Esophagus squamous epithelium (tissue), 5 donors: ENCODE measurements around the gene MAPK12. TPM values are rescaled to one million over a fixed set of nuclear protein-coding genes. Genes with fewer than 3 reads are reported as not detected.

Experiments
- DNase-seq: peaks from one replicate; lab custom pipeline; 2025; lab: John Stamatoyannopoulos, UW
- H3K27ac ChIP-seq, 4 donors: fragments of 200-600 bp; sonication (generic); one replicate each; pipeline ENCODE4 v1.5.1; 2016 to 2019; ENCODE audit warnings: mild to moderate bottlenecking in 1 of 4
- H3K27me3 ChIP-seq, 4 donors: fragments of 200-600 bp; sonication (generic); 1 replicate in 3 of 4; 2 replicates in 1 of 4; pipeline versions ENCODE4 v1.5.1 to v1.6.0; 2017 to 2021; ENCODE audit warnings: antibody characterized with exemption in 1 of 4
- H3K36me3 ChIP-seq, 3 donors: fragments of 200-600 bp; sonication (generic); one replicate each; pipeline ENCODE4 v1.5.1; 2016 to 2019
- H3K4me1 ChIP-seq, 3 donors: fragments of 200-600 bp; sonication (generic); one replicate each; pipeline ENCODE4 v1.5.1; 2017 to 2019
- H3K4me3 ChIP-seq, 4 donors: fragments of 200-600 bp; sonication (generic); 1 replicate in 3 of 4; 2 replicates in 1 of 4; pipeline ENCODE4 v1.5.1; 2016 to 2019; ENCODE audit warnings: mild to moderate bottlenecking in 2 of 4, moderate library complexity in 1 of 4
- H3K9me3 ChIP-seq, 3 donors: fragments of 200-600 bp; sonication (generic); one replicate each; pipeline ENCODE4 v1.5.1; 2016 to 2019
- POLR2A ChIP-seq, 4 donors: fragments of 450-650 bp; IDR thresholded peaks; one replicate each; pipeline ENCODE4 v1.6.1; 2017; ENCODE audit warnings: antibody characterized with exemption in 4 of 4, mild to moderate bottlenecking in 4 of 4, moderate library complexity in 3 of 4
- WGBS, 2 donors: methylation state at CpG; one replicate each; pipeline ENCODE4 v1.1.5; 2018; 5-methylcytosine and 5-hydroxymethylcytosine counted together
- intact Hi-C: fragments of 100-400 bp; cut with DNase I; formaldehyde crosslinking; loops from one replicate; pipeline ENCODE4 v1.15.0; 2022
- total RNA-seq, 4 donors: library from RNA; depleted of rRNA; stranded (reverse); fragments of >200 nt; gene quantifications; one replicate each; pipeline ENCODE4 v1.1.0, GENCODE V29; 2016
- TF ChIP-seq, protein P1 (sequence below), 6 experiments: fragments of 450-650 bp in 4 of 6; fragments of 200-600 bp in 2 of 6; sonication (generic) in 2 of 6; IDR thresholded peaks; one replicate each; pipeline ENCODE4 v1.5.1; 2016 to 2019; ENCODE audit warnings: antibody characterized with exemption in 6 of 6, mild to moderate bottlenecking in 4 of 6, moderate library complexity in 4 of 6
- donor health status: DM: yes; HTN: yes; CAD: no.

MAPK12 gene
- total RNA-seq, 4 donors from 2014 or later: 0.19 to 6.9 (median 2.3) TPM

DNA sequence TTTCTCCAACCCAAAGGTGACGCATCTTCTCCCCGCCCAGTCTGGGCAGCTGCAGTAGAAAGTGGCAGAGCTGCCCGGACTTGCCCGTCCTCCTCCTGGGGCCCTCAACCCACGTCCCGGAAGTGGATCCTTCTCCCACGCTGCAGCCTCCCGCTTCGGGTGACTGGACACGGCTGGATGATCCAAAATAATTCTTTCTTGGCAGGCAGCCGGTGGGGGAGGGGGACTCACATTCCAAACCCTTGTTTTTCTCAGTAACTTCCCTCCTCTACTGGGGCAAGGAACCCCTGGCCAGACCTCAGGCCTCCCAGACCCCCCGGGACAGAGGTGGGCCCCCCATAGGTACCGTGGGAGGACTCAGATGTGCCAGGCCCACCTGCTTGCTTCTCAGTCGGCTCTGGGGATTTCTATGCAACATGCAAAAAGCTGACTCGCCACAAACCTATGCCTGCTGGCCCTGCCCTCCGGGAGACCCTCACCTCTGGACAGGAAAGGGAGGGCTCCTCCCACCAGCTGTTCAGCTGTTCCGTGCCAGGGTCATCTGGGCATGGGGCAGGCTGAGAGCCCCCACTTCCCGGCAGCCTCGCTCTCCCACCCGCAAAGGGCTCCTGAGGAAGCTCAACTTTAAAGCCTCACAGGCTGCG, 44.6 kb upstream of the MAPK12 start:
- peak overlapping the region; percentile 94 to 97 (median 96) for H3K27ac ChIP-seq
- H3K9me3 ChIP-seq: no peaks in the 10 kb centered on the region
- intact Hi-C loops: no loop called here
- H3K4me3 ChIP-seq: peak overlapping the region; percentile 61 to 96 (median 92)
- no peak for DNase-seq
- TF ChIP-seq, protein P1, sequence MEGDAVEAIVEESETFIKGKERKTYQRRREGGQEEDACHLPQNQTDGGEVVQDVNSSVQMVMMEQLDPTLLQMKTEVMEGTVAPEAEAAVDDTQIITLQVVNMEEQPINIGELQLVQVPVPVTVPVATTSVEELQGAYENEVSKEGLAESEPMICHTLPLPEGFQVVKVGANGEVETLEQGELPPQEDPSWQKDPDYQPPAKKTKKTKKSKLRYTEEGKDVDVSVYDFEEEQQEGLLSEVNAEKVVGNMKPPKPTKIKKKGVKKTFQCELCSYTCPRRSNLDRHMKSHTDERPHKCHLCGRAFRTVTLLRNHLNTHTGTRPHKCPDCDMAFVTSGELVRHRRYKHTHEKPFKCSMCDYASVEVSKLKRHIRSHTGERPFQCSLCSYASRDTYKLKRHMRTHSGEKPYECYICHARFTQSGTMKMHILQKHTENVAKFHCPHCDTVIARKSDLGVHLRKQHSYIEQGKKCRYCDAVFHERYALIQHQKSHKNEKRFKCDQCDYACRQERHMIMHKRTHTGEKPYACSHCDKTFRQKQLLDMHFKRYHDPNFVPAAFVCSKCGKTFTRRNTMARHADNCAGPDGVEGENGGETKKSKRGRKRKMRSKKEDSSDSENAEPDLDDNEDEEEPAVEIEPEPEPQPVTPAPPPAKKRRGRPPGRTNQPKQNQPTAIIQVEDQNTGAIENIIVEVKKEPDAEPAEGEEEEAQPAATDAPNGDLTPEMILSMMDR (IDR thresholded peaks at IDR 0.05): no peak
- TF ChIP-seq POLR2A (IDR thresholded peaks at IDR 0.05): no peak
- no peaks in the 10 kb centered on the region for H3K36me3 ChIP-seq
- WGBS, 2 donors: 9% methylated on average over 14 of the region's 21 CpGs; no CpG with 5 or more reads in 1 of the 2 donors
- H3K27me3 ChIP-seq: no peaks in the 10 kb centered on the region
- peaks cover 53 to 79% (median 62%) of the 10 kb centered on the region in 3 donors for H3K4me1 ChIP-seq

DNA sequence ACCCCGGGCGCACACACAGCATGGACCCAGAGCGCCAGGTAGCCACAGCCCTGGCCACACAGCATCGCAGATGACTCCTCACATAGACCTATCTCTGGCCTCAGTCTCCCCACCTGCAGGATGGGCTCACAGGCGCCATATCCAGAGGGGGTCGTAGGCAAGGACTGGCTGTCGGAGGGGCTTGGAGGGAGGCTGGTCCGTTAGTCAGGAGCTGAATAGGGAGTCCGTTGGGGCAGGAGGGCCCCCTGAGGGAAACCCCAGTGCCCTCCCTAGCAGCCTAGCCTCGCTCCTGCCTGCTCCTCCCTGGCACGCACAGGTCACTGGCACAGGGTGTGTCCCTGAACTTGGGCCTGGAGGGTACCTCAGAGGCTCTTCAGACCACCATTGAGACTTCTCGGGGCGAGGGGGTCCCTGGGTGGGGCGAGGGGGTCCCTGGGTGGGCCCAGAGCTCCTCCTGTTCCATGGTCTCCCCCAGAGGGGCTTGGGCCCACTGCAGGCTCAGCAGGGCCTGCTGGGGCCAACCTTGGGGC, 44.0 kb upstream of the MAPK12 start:
- no peaks in the 10 kb centered on the region for H3K36me3 ChIP-seq
- peak overlapping the region; percentile 61 to 96 (median 92) for H3K4me3 ChIP-seq
- no peak for DNase-seq
- intact Hi-C loops: no loop called here
- H3K4me1 ChIP-seq: peaks cover 59 to 85% (median 68%) of the 10 kb centered on the region in 3 donors
- H3K27me3 ChIP-seq: no peaks in the 10 kb centered on the region
- H3K9me3 ChIP-seq: no peaks in the 10 kb centered on the region
- WGBS, 2 donors: 53% methylated on average over 3 of the region's 14 CpGs; no CpG with 5 or more reads in 1 of the 2 donors
- H3K27ac ChIP-seq: peak overlapping the region; percentile 94 to 97 (median 96)
- TF ChIP-seq POLR2A (IDR thresholded peaks at IDR 0.05): no peak
- TF ChIP-seq, protein P1 (IDR thresholded peaks at IDR 0.05): no peak

DNA sequence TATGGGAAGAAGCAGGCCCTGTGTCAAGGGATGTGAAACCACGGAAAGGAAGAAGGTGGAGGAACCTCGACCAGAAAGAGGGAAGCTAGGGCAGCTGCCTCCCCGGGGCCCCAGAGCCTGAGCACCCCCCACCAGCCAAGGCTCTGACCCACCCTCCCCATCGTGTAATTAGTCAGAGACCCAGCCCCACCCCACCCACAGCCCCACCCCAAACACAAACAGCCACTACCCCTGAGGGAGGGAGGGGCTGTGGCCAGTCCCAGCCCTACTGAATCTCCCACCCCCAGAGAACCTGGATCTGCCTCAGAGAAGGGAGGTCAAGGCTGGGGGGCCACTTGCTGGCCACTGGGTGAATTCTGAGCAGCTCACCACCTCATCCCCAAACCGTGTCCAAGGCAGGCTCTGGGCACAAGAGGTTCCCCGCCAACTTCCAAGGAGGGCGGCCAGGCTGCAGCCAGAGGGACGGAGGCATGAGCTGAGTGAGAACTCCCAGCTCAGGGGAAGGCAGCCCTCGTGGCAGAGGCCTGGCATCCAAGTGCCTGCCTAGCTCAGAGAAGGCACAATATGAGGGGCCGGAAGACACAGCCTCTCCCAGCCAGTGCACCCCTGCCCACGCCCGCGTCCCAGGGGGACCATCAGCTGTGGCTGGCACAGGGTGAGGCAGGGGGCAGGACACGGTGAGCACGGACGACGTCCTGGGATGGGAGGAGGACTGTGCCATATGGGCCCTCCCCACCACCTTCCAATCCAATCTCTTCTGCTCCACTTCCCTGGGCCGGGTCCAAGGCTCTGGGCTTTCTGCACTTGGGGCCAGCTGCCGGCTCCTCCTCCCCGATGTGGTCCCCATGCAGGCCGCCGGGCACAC, 43.3 kb upstream of the MAPK12 start:
- Histone ChIP-seq H3K27me3 (no peaks in the 10 kb centered on the region), H3K36me3 (no peaks in the 10 kb centered on the region), H3K4me3 (peak overlapping the region; percentile 61 to 96 (median 92)), H3K9me3 (no peaks in the 10 kb centered on the region), H3K4me1 (peaks cover 66 to 92% (median 72%) of the 10 kb centered on the region in 3 donors), H3K27ac (peak overlapping the region; percentile 94 to 97 (median 96))
- intact Hi-C loops: no loop called here
- 17 to 22% methylated on average over 2 to 11 of the region's 22 CpGs for WGBS, 2 donors
- TF ChIP-seq, protein P1 (IDR thresholded peaks at IDR 0.05): no peak
- TF ChIP-seq POLR2A (IDR thresholded peaks at IDR 0.05): no peak
- no peak for DNase-seq

DNA sequence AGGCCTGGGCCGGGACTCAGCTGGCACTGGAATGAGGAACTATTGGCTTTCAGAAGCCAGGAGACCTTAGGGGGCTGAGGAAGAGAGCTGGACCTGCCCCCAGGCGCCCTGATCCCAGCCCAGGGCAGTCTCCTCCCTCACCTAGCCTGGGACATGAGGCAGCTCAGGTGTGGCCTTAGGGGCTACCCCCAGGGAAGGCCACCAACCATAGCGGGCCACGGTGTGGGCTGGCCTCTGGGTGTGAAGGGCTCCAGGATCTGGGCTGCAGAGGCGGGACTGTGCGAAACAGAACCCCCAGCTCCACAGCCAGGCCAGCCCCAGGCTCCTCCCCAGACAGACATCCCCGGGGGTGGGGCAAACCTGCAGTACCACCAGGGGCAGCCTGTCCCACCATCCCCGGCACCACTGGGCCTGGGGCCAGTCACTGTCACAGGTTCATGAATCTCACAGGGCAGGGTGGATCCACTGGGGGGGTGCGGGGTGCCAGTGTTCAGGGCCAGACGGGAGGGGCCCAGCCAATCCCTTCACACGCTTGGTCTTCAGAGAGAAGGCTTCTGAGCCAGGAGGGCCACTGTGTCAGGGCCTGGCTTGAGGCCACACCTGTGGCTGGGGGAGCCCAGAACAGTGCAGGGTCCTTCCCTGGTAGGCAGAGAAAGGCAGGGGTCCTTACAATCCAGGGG, 42.5 kb upstream of the MAPK12 start:
- peak overlapping the region; percentile 94 to 97 (median 96) for H3K27ac ChIP-seq
- WGBS, 2 donors: 18% methylated on average over 2 of the region's 11 CpGs; no CpG with 5 or more reads in 1 of the 2 donors

More for the DNA sequence above, 42.5 kb upstream of the MAPK12 start:
- Histone ChIP-seq H3K9me3 (no peaks in the 10 kb centered on the region), H3K4me1 (peaks cover 73 to 92% (median 73%) of the 10 kb centered on the region in 3 donors), H3K27me3 (no peaks in the 10 kb centered on the region), H3K36me3 (no peaks in the 10 kb centered on the region), H3K4me3 (peak overlapping the region; percentile 20 to 96 (median 78))
- no peak for TF ChIP-seq POLR2A (IDR thresholded peaks at IDR 0.05)
- TF ChIP-seq, protein P1 (IDR thresholded peaks at IDR 0.05): peak in 1 of 6 experiments; percentile 19
- intact Hi-C loops: no loop called here
- DNase-seq: no peak
